Upper lobe of left lung (tissue), 6 donors: ENCODE measurements around the gene SLC5A11. TPM values are rescaled to one million over a fixed set of nuclear protein-coding genes. Genes with fewer than 3 reads are reported as not detected.

Source experiments
- ATAC-seq, 2 donors: fragments of 200-7000 bp; cut with Tn5 transposase; one replicate each; pipeline ENCODE4 v1.9.1; 2022; ENCODE audit warnings: mild to moderate bottlenecking in 2 of 2, moderate library complexity in 2 of 2; ENCODE audit not compliant: low FRiP score in 2 of 2
- DNase-seq, 2 donors: peaks; one replicate each; pipeline ENCODE4 v3.0.0-alpha.2; 2019 to 2020
- H3K27ac ChIP-seq, 4 donors: fragments of 200-600 bp; sonication (generic); one replicate each; pipeline ENCODE4 v1.5.1; 2016 to 2019
- H3K27me3 ChIP-seq, 4 donors: fragments of 200-600 bp; sonication (generic); one replicate each; pipeline ENCODE4 v1.5.1; 2017 to 2019
- H3K36me3 ChIP-seq, 4 donors: fragments of 200-600 bp; sonication (generic); one replicate each; pipeline ENCODE4 v1.5.1; 2016 to 2019
- H3K4me1 ChIP-seq, 4 donors: fragments of 200-600 bp; sonication (generic); one replicate each; pipeline ENCODE4 v1.5.1; 2018 to 2019
- H3K4me3 ChIP-seq, 4 donors: fragments of 200-600 bp; sonication (generic); one replicate each; pipeline ENCODE4 v1.5.1; 2017 to 2019; ENCODE audit warnings: mild to moderate bottlenecking in 2 of 4, moderate library complexity in 1 of 4
- H3K9me3 ChIP-seq, 4 donors: fragments of 200-600 bp; sonication (generic); one replicate each; pipeline ENCODE4 v1.5.1; 2018 to 2019
- EP300 ChIP-seq, 4 donors: sonication (generic); formaldehyde crosslinking; IDR thresholded peaks; one replicate each; pipeline ENCODE4 v1.5.1; 2017; ENCODE audit warnings: antibody characterized with exemption in 4 of 4, control low read depth in 2 of 4
- POLR2A ChIP-seq, 4 donors: fragments of 450-650 bp; IDR thresholded peaks; one replicate each; pipeline ENCODE4 v1.5.1; 2016 to 2017; ENCODE audit warnings: antibody characterized with exemption in 4 of 4, mild to moderate bottlenecking in 2 of 4
- POLR2AphosphoS5 ChIP-seq, 2 donors: sonication (generic); formaldehyde crosslinking; IDR thresholded peaks; one replicate each; pipeline ENCODE4 v1.5.1; 2017; ENCODE audit warnings: antibody characterized with exemption in 2 of 2
- WGBS, 2 donors: methylation state at CpG; one replicate each; pipeline ENCODE4 v1.1.5; 2017 to 2018; 5-methylcytosine and 5-hydroxymethylcytosine counted together
- total RNA-seq, 6 donors: library from RNA; depleted of rRNA in 4 of 6; stranded (reverse); fragments of >200 nt in 4 of 6; gene quantifications; one replicate each; pipeline versions ENCODE4 v1.1.0 to v1.2.1, GENCODE V29; 2016 to 2021
- TF ChIP-seq, protein P1 (sequence below), 6 experiments: fragments of 450-650 bp in 4 of 6; fragments of 200-600 bp in 2 of 6; sonication (generic) in 2 of 6; IDR thresholded peaks; one replicate each; pipeline ENCODE4 v1.5.1; 2016 to 2019; ENCODE audit warnings: antibody characterized with exemption in 6 of 6
- donor health status: DM: no; HTN: no; CAD: no; lungs with moderate emphysema.
- donor health status: DM: no; HTN: yes; CAD: no; lungs with severe emphysema.

SLC5A11 gene
- total RNA-seq, 6 donors from 2014 or later = 0.15 to 0.86 (median 0.30) TPM; not detected in 3

DNA sequence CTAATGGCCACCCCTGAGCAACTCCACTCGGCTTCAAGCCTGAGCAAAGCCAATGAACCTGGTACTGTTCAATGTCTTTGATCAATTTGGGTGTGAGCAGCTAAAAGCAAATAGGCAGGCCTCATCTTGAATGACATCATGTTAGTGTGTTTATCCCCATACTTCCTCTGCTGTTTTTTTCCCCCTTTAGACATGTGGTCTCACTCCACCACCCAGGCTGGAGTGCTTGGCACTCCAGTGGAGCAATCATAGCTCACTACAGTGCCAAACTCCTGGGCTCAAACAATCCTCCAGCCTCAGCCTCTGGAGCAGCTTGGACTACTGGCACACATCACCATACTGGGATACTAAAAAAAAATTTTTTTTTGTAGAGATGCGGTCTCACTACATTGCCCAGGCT is 94.0 kb downstream of the SLC5A11 start:
- ATAC-seq (no peak), DNase-seq (no peak)
- no peaks in the 10 kb centered on the region for H3K9me3 ChIP-seq
- H3K4me3 ChIP-seq = no peak overlapping the region
- peaks cover 18 to 87% (median 57%) of the 10 kb centered on the region in 4 donors for H3K36me3 ChIP-seq
- no peaks in the 10 kb centered on the region for H3K27me3 ChIP-seq
- no peaks in the 10 kb centered on the region for H3K4me1 ChIP-seq
- 100% methylated on average over 2 of the region's 2 CpGs for WGBS, 2 donors
- TF ChIP-seq, protein P1, sequence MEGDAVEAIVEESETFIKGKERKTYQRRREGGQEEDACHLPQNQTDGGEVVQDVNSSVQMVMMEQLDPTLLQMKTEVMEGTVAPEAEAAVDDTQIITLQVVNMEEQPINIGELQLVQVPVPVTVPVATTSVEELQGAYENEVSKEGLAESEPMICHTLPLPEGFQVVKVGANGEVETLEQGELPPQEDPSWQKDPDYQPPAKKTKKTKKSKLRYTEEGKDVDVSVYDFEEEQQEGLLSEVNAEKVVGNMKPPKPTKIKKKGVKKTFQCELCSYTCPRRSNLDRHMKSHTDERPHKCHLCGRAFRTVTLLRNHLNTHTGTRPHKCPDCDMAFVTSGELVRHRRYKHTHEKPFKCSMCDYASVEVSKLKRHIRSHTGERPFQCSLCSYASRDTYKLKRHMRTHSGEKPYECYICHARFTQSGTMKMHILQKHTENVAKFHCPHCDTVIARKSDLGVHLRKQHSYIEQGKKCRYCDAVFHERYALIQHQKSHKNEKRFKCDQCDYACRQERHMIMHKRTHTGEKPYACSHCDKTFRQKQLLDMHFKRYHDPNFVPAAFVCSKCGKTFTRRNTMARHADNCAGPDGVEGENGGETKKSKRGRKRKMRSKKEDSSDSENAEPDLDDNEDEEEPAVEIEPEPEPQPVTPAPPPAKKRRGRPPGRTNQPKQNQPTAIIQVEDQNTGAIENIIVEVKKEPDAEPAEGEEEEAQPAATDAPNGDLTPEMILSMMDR (IDR thresholded peaks at IDR 0.05) = no peak
- no peak overlapping the region for H3K27ac ChIP-seq

DNA sequence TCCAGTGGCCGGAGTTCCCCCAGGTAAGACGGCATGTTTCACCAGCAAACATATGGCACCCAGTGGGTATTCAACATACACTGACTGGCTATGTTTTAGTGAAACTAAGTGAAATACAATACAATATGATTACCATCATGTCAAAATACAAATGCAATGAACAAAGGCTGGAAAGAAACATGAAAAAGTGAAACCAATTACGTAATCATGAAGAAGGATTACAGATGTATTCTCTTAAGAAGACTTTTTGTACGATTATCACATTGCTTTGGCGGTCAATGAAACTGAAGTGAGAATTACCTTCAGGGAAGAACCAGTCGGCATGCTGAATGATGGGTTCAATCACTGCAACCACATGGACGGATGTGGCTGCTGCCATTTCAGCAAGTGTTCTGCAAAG is 97.7 kb downstream of the SLC5A11 start:
- no peaks in the 10 kb centered on the region for H3K9me3 ChIP-seq
- WGBS, 2 donors = 86 to 92% methylated on average over 7 of the region's 7 CpGs
- H3K27me3 ChIP-seq = no peaks in the 10 kb centered on the region

DNA sequence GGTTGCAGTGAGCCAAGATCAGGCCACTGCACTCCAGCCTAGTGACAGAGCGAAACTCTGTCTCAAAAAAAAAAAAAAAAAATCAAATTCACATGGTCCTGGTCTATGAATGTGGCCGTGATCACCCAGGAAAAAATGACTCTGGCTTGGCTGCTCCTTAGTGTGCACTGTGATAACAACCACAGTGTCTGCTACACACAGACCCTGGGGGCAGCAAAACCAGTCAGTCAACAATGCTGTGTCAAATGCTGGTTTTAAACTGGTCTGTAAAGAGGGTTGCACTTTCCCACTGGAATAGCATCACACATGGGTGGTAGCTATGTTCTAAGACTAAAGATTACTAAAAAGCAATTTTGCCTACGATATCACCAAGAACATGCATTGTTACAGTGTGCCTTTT is 98.4 kb downstream of the SLC5A11 start:
- ATAC-seq (no peak), DNase-seq (no peak)
- 75 to 94% methylated on average over 3 of the region's 3 CpGs for WGBS, 2 donors
- Histone ChIP-seq H3K9me3 (no peaks in the 10 kb centered on the region), H3K36me3 (peaks cover 3 to 86% (median 53%) of the 10 kb centered on the region in 4 donors), H3K27ac (no peak overlapping the region), H3K27me3 (no peaks in the 10 kb centered on the region), H3K4me1 (no peaks in the 10 kb centered on the region), H3K4me3 (no peak overlapping the region)
- TF ChIP-seq, protein P1 (IDR thresholded peaks at IDR 0.05) = no peak
- no peak for TF ChIP-seq POLR2AphosphoS5 (IDR thresholded peaks at IDR 0.05)
- no peak for TF ChIP-seq EP300 (IDR thresholded peaks at IDR 0.05)
- TF ChIP-seq POLR2A (IDR thresholded peaks at IDR 0.05) = no peak

More for the DNA sequence above, 97.7 kb downstream of the SLC5A11 start:
- H3K4me1 ChIP-seq = no peaks in the 10 kb centered on the region
- no peak for DNase-seq
- ATAC-seq = no peak
- H3K4me3 ChIP-seq = no peak overlapping the region
- H3K36me3 ChIP-seq = peaks cover 7 to 86% (median 56%) of the 10 kb centered on the region in 4 donors
- no peak overlapping the region for H3K27ac ChIP-seq
- no peak for TF ChIP-seq POLR2A (IDR thresholded peaks at IDR 0.05)
- TF ChIP-seq POLR2AphosphoS5 (IDR thresholded peaks at IDR 0.05) = no peak
- TF ChIP-seq, protein P1 (IDR thresholded peaks at IDR 0.05) = no peak

DNA sequence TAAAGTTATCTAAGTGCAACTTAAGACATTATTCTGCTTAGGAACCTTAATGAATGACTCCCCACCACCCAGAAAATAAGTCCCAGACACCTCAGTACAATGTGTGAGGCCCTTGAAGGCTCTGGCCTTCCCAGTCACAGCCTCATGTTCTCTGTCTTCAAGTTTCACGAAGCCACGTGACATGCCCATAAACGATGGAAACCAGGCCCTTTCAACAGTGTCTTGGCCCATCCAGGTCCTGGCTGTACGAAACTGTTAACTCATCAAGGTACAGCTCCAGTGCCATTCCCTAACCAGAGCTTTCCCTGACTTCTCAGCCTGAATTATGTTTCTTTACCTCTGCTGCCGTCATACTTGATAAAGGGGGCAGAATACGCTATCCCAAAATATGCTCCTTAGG is 100.4 kb downstream of the SLC5A11 start:
- 92 to 93% methylated on average over 6 of the region's 6 CpGs for WGBS, 2 donors
- Histone ChIP-seq H3K9me3 (no peaks in the 10 kb centered on the region), H3K27me3 (no peaks in the 10 kb centered on the region), H3K36me3 (peaks cover 3 to 85% (median 51%) of the 10 kb centered on the region in 4 donors), H3K27ac (no peak overlapping the region), H3K4me1 (no peaks in the 10 kb centered on the region), H3K4me3 (no peak overlapping the region)
- TF ChIP-seq, protein P1 (IDR thresholded peaks at IDR 0.05) = no peak
- no peak for TF ChIP-seq POLR2A (IDR thresholded peaks at IDR 0.05)
- TF ChIP-seq POLR2AphosphoS5 (IDR thresholded peaks at IDR 0.05) = no peak
- TF ChIP-seq EP300 (IDR thresholded peaks at IDR 0.05) = no peak
- DNase-seq (no peak), ATAC-seq (no peak)

DNA sequence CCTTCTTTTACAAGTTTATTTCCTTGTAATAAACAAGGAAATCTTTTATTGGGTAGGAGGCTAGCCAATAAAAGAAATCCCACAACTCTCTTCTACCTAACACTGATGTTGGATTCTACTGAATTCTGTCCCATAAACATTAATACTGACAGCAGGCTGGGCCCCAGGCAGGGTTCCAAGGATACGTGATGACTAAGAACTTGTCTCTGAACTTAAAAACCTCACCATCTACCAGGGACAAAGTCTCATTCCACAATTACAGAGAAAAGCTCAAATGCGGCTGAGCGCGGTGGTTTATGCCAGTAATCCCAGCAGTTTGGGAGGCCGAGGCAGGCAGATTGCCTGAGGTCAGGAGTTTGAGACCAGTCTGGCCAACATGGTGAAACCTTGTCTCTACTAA is 104.5 kb downstream of the SLC5A11 start:
- H3K36me3 ChIP-seq = peaks cover 21 to 98% (median 72%) of the 10 kb centered on the region in 4 donors
- H3K9me3 ChIP-seq = no peaks in the 10 kb centered on the region
- ATAC-seq = no peak
- H3K27me3 ChIP-seq = no peaks in the 10 kb centered on the region
- no peak overlapping the region for H3K27ac ChIP-seq
- H3K4me1 ChIP-seq = no peaks in the 10 kb centered on the region
- no peak overlapping the region for H3K4me3 ChIP-seq
- WGBS, 2 donors = 97 to 98% methylated on average over 4 to 5 of the region's 5 CpGs
- no peak for DNase-seq
- TF ChIP-seq, protein P1 (IDR thresholded peaks at IDR 0.05) = no peak
- no peak for TF ChIP-seq EP300 (IDR thresholded peaks at IDR 0.05)
